Ishikawa (cell line): ENCODE data around the gene CD2AP.

ENCODE experiments used
- CEBPB ChIP-seq: IDR thresholded peaks from 2 replicates; pipeline ENCODE4 v1.6.1; 2012
- CREB1 ChIP-seq: IDR thresholded peaks from 2 replicates; pipeline ENCODE4 v1.6.1; 2012; ENCODE audit warnings: low read depth
- EP300 ChIP-seq: IDR thresholded peaks from 2 replicates; pipeline ENCODE4 v1.6.1; 2012; ENCODE audit warnings: borderline replicate concordance
- MAX ChIP-seq: IDR thresholded peaks from 2 replicates; pipeline ENCODE4 v1.6.1; 2012
- RAD21 ChIP-seq: IDR thresholded peaks from 2 replicates; pipeline ENCODE4 v1.6.1; 2012; ENCODE audit warnings: low read depth
- TCF12 ChIP-seq: IDR thresholded peaks from 2 replicates; pipeline ENCODE4 v1.6.1; 2012; ENCODE audit warnings: low read depth

- TF ChIP-seq TCF12, result no peak
- TF ChIP-seq MAX, result no peak
- TF ChIP-seq EP300, result no peak
- TF ChIP-seq CEBPB, result no peak
- peak; percentile 57; the same call in 1 of the 2 replicates for TF ChIP-seq CREB1
- TF ChIP-seq RAD21, result no peak
These were observed at the start of gene CD2AP for GRCh38 chr6:47477497-47478232.
